IMR-90 (cell line): ENCODE measurements around the gene CDR2L. TPM values are rescaled to one million over a fixed set of nuclear protein-coding genes. Genes with fewer than 3 reads are reported as not detected.

ENCODE experiments used
- ATAC-seq: fragments of 200-7000 bp; cut with Tn5 transposase; 2 replicates; pipeline ENCODE4 v1.9.1; 2020; ENCODE audit warnings: low read depth, mild to moderate bottlenecking, moderate library complexity
- BruUV-seq: library from RNA; stranded (reverse); fragments of 400-500 nt; replicated peaks from 2 replicates; lab custom pipeline; 2021; lab: Mats Ljungman, UMichigan
- CTCF ChIA-PET: fragments of 300-600 bp; formaldehyde crosslinking; extraction: SDS; loops from one replicate; lab custom pipeline; 2021; ENCODE audit warnings: antibody characterized with exemption; lab: Yijun Ruan, JAX
- POLR2A ChIA-PET: fragments of 300-600 bp; sonication (Branson Sonifier 250); formaldehyde crosslinking; loops from one replicate; lab custom pipeline; 2022; ENCODE audit warnings: antibody characterized with exemption; ENCODE audit not compliant: unreplicated experiment; lab: Charles Lee
- DNase-seq: peaks from one replicate; pipeline ENCODE4 v3.0.0; 2013
- H2AFZ ChIP-seq: replicated peaks from 2 replicates; pipeline ENCODE3; 2013; ENCODE audit warnings: low read length, mild to moderate bottlenecking; ENCODE audit not compliant: poor library complexity
- H2AK5ac ChIP-seq: 2 replicates; pipeline ENCODE4 v1.6.1; 2013; ENCODE audit warnings: low read depth, low read length, inconsistent platforms
- H2AK9ac ChIP-seq: replicated peaks from 2 replicates; pipeline ENCODE3; 2013; ENCODE audit warnings: mild to moderate bottlenecking, low read depth, low read length, moderate library complexity; ENCODE audit not compliant: poor library complexity
- H2BK120ac ChIP-seq: 2 replicates; pipeline ENCODE4 v1.6.1; 2013; ENCODE audit warnings: low read depth, low read length, inconsistent platforms
- H2BK15ac ChIP-seq: 3 replicates; pipeline ENCODE4 v1.6.1; 2013; ENCODE audit warnings: low read depth, low read length, inconsistent platforms
- H2BK20ac ChIP-seq: 2 replicates; pipeline ENCODE4 v1.6.1; 2013; ENCODE audit warnings: low read depth, mild to moderate bottlenecking, inconsistent platforms, low read length, moderate library complexity
- H2BK5ac ChIP-seq: 2 replicates; pipeline ENCODE4 v1.6.1; 2013; ENCODE audit warnings: mild to moderate bottlenecking, low read depth, low read length, inconsistent platforms; ENCODE audit not compliant: poor library complexity, severe bottlenecking
- H3K14ac ChIP-seq: replicated peaks from 2 replicates; pipeline ENCODE4 v1.6.1; 2013; ENCODE audit warnings: low read depth, low read length, inconsistent platforms
- H3K18ac ChIP-seq: 2 replicates; pipeline ENCODE4 v1.6.1; 2013; ENCODE audit warnings: low read depth, low read length, control low read depth
- H3K23ac ChIP-seq: 2 replicates; pipeline ENCODE4 v1.6.1; 2013; ENCODE audit warnings: low read depth, low read length, inconsistent platforms
- H3K27ac ChIP-seq: 2 replicates; pipeline ENCODE4 v1.5.1; 2013; ENCODE audit warnings: mild to moderate bottlenecking, control low read depth, low read length; ENCODE audit not compliant: insufficient read depth
- H3K27me3 ChIP-seq: 2 replicates; pipeline ENCODE4 v1.6.1; 2013; ENCODE audit warnings: low read length; ENCODE audit not compliant: control insufficient read depth, insufficient read depth
- H3K36me3 ChIP-seq: 2 replicates; pipeline ENCODE4 v1.6.1; 2013; ENCODE audit warnings: low read length, mixed read lengths; ENCODE audit not compliant: control insufficient read depth, insufficient read depth
- H3K4ac ChIP-seq: 2 replicates; pipeline ENCODE4 v1.6.1; 2013; ENCODE audit warnings: low read depth, low read length, inconsistent platforms
- H3K4me1 ChIP-seq: 2 replicates; pipeline ENCODE4 v1.6.1; 2013; ENCODE audit warnings: low read length, mixed read lengths; ENCODE audit not compliant: control insufficient read depth, insufficient read depth
- H3K4me2 ChIP-seq: 2 replicates; pipeline ENCODE4 v1.6.1; 2013; ENCODE audit warnings: low read depth, mild to moderate bottlenecking, control low read depth, low read length, moderate library complexity
- H3K4me3 ChIP-seq: 2 replicates; pipeline ENCODE4 v1.5.1; 2013; ENCODE audit warnings: low read depth, mild to moderate bottlenecking, control low read depth, low read length, moderate library complexity; ENCODE audit not compliant: insufficient read depth
- H3K56ac ChIP-seq: 2 replicates; pipeline ENCODE4 v1.6.1; 2013; ENCODE audit warnings: low read length, inconsistent platforms; ENCODE audit not compliant: insufficient read depth; ENCODE audit errors: extremely low read depth
- H3K79me1 ChIP-seq, 2 experiments: 2 replicates each; pipeline ENCODE4 v1.6.1; 2013; ENCODE audit warnings: low read length in 2 of 2, inconsistent platforms in 1 of 2, low read depth in 1 of 2
- H3K9ac ChIP-seq: 2 replicates; pipeline ENCODE4 v1.6.1; 2013; ENCODE audit warnings: low read depth, low read length, control low read depth
- H3K9me1 ChIP-seq: 2 replicates; pipeline ENCODE4 v1.6.1; 2013; ENCODE audit warnings: low read length, inconsistent platforms; ENCODE audit not compliant: insufficient read depth
- H3K9me3 ChIP-seq: 2 replicates; pipeline ENCODE4 v1.6.1; 2013; ENCODE audit warnings: low read length; ENCODE audit not compliant: control insufficient read depth, insufficient read depth
- H4K20me1 ChIP-seq: 2 replicates; pipeline ENCODE4 v1.6.1; 2013; ENCODE audit warnings: low read length, inconsistent platforms; ENCODE audit not compliant: insufficient read depth
- H4K5ac ChIP-seq: 2 replicates; pipeline ENCODE4 v1.6.1; 2013; ENCODE audit warnings: mild to moderate bottlenecking, low read depth, low read length, control low read depth
- H4K8ac ChIP-seq, 2 experiments: 2 replicates each; pipeline ENCODE4 v1.6.1; 2013; ENCODE audit warnings: low read depth in 2 of 2, low read length in 2 of 2, control low read depth in 1 of 2, inconsistent platforms in 1 of 2
- H4K91ac ChIP-seq: 2 replicates; pipeline ENCODE4 v1.6.1; 2013; ENCODE audit warnings: low read depth, low read length, inconsistent platforms; ENCODE audit not compliant: insufficient read depth
- BHLHE40 ChIP-seq: fragments of 150-350 bp; IDR thresholded peaks from 2 replicates; pipeline ENCODE4 v1.6.1; 2016; ENCODE audit warnings: mild to moderate bottlenecking, low read depth, low read length
- CEBPB ChIP-seq: IDR thresholded peaks from 2 replicates; pipeline ENCODE4 v1.6.1; 2012; ENCODE audit warnings: low read depth, low read length, improper control_type of control experiment
- CHD1 ChIP-seq: IDR thresholded peaks from 2 replicates; pipeline ENCODE4 v1.6.1; 2012; ENCODE audit warnings: low read depth, low read length, improper control_type of control experiment
- CTCF ChIP-seq: conservative IDR thresholded peaks from 2 replicates; pipeline ENCODE4 v1.5.1; 2012; ENCODE audit warnings: mild to moderate bottlenecking, low read depth, low read length, improper control_type of control experiment
- ELK1 ChIP-seq: fragments of 150-350 bp; IDR thresholded peaks from 2 replicates; pipeline ENCODE4 v1.6.1; 2016; ENCODE audit warnings: low read depth, mild to moderate bottlenecking, low read length, moderate library complexity, borderline replicate concordance
- FOS ChIP-seq: fragments of 150-350 bp; IDR thresholded peaks from 2 replicates; pipeline ENCODE4 v1.6.1; 2016; ENCODE audit warnings: low read depth, low read length
- MAFK ChIP-seq: IDR thresholded peaks from 2 replicates; pipeline ENCODE4 v1.6.1; 2012; ENCODE audit warnings: low read depth, low read length, improper control_type of control experiment
- NFE2L2 ChIP-seq: fragments of 150-350 bp; IDR thresholded peaks from 2 replicates; pipeline ENCODE4 v1.6.1; 2016; ENCODE audit warnings: low read depth, mild to moderate bottlenecking, low read length
- POLR2A ChIP-seq: IDR thresholded peaks from 2 replicates; pipeline ENCODE4 v1.6.1; 2012; ENCODE audit warnings: mild to moderate bottlenecking, low read depth, low read length
- RAD21 ChIP-seq: IDR thresholded peaks from 2 replicates; pipeline ENCODE4 v1.6.1; 2012; ENCODE audit warnings: low read length, improper control_type of control experiment
- USF2 ChIP-seq: fragments of 150-350 bp; IDR thresholded peaks from 2 replicates; pipeline ENCODE4 v1.6.1; 2017; ENCODE audit warnings: mild to moderate bottlenecking, antibody characterized with exemption, low read length, low read depth
- WGBS, 2 experiments: methylation state at CpG; one replicate each; pipeline versions ENCODE4 v1.1.5 to v1.1.7; 2013; ENCODE audit warnings: missing lambda C conversion rate in 2 of 2; ENCODE audit not compliant: insufficient read length in 1 of 2; ENCODE audit errors: extremely low coverage in 2 of 2; 5-methylcytosine and 5-hydroxymethylcytosine counted together
- dilution Hi-C: fragments of 300-500 bp; cut with HindIII; formaldehyde crosslinking; loops from one replicate; pipeline ENCODE4 v1.14.3; 2018; ENCODE audit warnings: low sequenced_read_pairs; ENCODE audit not compliant: unreplicated experiment
- in situ Hi-C: fragments of 300-500 bp; cut with MboI; formaldehyde crosslinking; loops from 3 replicates; pipeline ENCODE4 v1.14.3; 2019; ENCODE audit warnings: low sequenced_read_pairs, inconsistent platforms, mixed read lengths
- intact Hi-C: fragments of 100-400 bp; cut with micrococcal nuclease; formaldehyde crosslinking; loops from 2 replicates; pipeline ENCODE4 v1.10.0; 2022
- polyA plus RNA-seq, 3 experiments: library from polyadenylated mRNA; depleted of rRNA; stranded (reverse); fragments of >200 nt; gene quantifications; 2 replicates each; pipeline ENCODE4 v1.2.3, GENCODE V29; 2012; ENCODE audit warnings: low replicate concordance in 1 of 3
- total RNA-seq: library from RNA; depleted of rRNA; stranded (reverse); fragments of >200 nt; gene quantifications from 2 replicates; pipeline ENCODE4 v1.2.3, GENCODE V29; 2012

Gene CDR2L
- total and polyA plus RNA-seq, 2 of the 4 experiments (the other 2 are of a cell fraction) = 5.7 to 18.9 TPM

DNA sequence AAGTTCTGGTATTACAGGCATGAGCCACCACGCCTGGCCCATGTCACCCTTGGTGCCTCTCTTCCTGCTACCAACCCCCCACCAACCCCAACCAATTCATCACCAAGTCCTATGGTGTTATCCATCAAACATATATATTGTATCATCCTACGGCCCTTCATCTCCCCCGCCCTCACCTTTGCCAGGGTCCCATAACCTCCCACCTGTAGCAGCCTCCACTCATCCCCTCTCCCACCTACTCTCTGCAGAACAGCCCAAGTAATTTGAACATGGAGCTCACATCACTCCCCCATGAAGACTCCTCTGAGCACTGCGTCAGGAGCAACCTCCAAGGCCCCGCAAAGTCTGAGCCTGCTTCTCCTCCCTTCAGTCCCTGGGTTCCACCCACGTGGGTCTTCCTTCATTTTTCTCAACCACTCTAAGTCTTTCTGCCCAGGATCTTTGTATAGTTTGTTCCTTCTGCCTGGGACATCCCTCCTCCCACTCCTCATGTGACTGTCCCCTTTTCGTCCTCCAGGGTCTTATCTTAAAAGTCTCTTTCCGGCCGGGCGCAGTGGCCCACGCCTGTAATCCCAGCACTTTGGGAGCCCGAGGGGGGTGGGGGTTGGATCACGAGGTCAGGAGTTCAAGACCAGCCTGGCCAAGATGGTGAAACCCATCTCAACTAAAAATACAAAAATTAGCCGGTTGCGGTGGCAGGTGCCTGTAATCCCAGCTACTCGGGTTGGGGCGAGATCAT lies 7.9 kb upstream of the CDR2L start:
- no peak overlapping the region for H3K56ac ChIP-seq
- CTCF ChIA-PET = no interaction called here
- H2AK9ac ChIP-seq = no peak overlapping the region
- H2BK15ac ChIP-seq = no peak overlapping the region
- peaks cover 5% of the 10 kb centered on the region for H3K9me1 ChIP-seq
- no peak overlapping the region for H4K8ac ChIP-seq
- H3K4me2 ChIP-seq = no peak overlapping the region
- H3K18ac ChIP-seq = no peak overlapping the region
- no peaks in the 10 kb centered on the region for H3K36me3 ChIP-seq
- dilution Hi-C loops (no loop called here), in situ Hi-C loops (no loop called here), intact Hi-C loops (no loop called here)
- H3K27me3 ChIP-seq = peaks cover 13% of the 10 kb centered on the region
- peaks cover 10% of the 10 kb centered on the region for H3K4me1 ChIP-seq
- H2AFZ ChIP-seq = no peak overlapping the region
- H3K23ac ChIP-seq = no peak overlapping the region
- no peak overlapping the region for H4K91ac ChIP-seq
- BruUV-seq = no TSS peak
- H2BK5ac ChIP-seq = no peak overlapping the region
- no peak overlapping the region for H2AK5ac ChIP-seq
- no peak for ATAC-seq
- H2BK20ac ChIP-seq = no peak overlapping the region
- no peak overlapping the region for H3K4ac ChIP-seq
- POLR2A ChIA-PET = no interaction called here
- H4K5ac ChIP-seq = no peak overlapping the region
- H3K14ac ChIP-seq = no peak overlapping the region
- H4K20me1 ChIP-seq = no peaks in the 10 kb centered on the region
- H3K9me3 ChIP-seq = no peaks in the 10 kb centered on the region
- H3K4me3 ChIP-seq = no peak overlapping the region
- WGBS, 2 experiments = 74% methylated on average over 5 of the region's 17 CpGs; no CpG with 5 or more reads in 1 of the 2 experiments
- no peak for TF ChIP-seq CTCF
- TF ChIP-seq MAFK = no peak
- TF ChIP-seq FOS = no peak
- TF ChIP-seq USF2 = no peak
- no peak for TF ChIP-seq ELK1
- TF ChIP-seq BHLHE40 = no peak
- no peak for TF ChIP-seq CEBPB
- TF ChIP-seq CHD1 = no peak
- TF ChIP-seq POLR2A = no peak
- TF ChIP-seq RAD21 = no peak
- no peak for TF ChIP-seq NFE2L2
- DNase-seq = no peak
- peaks cover 4 to 12% of the 10 kb centered on the region in 2 experiments; a peak in 3 of 4 replicates for H3K79me1 ChIP-seq
- no peak overlapping the region for H2BK120ac ChIP-seq
- no peak overlapping the region for H3K27ac ChIP-seq
- H3K9ac ChIP-seq = no peak overlapping the region
